Esophagus (tissue), 2 donors: ENCODE results near the gene SPEN. TPM values are rescaled to one million over a fixed set of nuclear protein-coding genes. Genes with fewer than 3 reads are reported as not detected.
A peak's percentile ranks its signal among the peaks of the same experiment; 100 is the strongest.
"Not testable (repeated sequence)": the region's sequence is repeated elsewhere in the genome, so short reads cannot be mapped to it uniquely, and the experiment has no call there.

ENCODE experiments used
- H3K27ac ChIP-seq, 2 donors: one replicate each; pipeline ENCODE4 v1.5.1; 2013; ENCODE audit warnings: low read depth in 2 of 2, mild to moderate bottlenecking in 2 of 2, inconsistent platforms in 1 of 2, low read length in 1 of 2, moderate library complexity in 1 of 2
- H3K27me3 ChIP-seq, 2 donors: one replicate each; pipeline ENCODE4 v1.6.1; 2013; ENCODE audit warnings: low read length in 2 of 2, control low read depth in 1 of 2, mild to moderate bottlenecking in 1 of 2; ENCODE audit not compliant: insufficient read depth in 2 of 2, control insufficient read depth in 1 of 2
- H3K36me3 ChIP-seq, 2 donors: one replicate each; pipeline ENCODE4 v1.6.1; 2013; ENCODE audit warnings: low read length in 1 of 2; ENCODE audit not compliant: control insufficient read depth in 2 of 2, insufficient read depth in 2 of 2
- H3K4me1 ChIP-seq, 2 donors: one replicate each; pipeline ENCODE4 v1.6.1; 2013; ENCODE audit warnings: low read length in 1 of 2; ENCODE audit not compliant: control insufficient read depth in 2 of 2, insufficient read depth in 2 of 2
- H3K4me3 ChIP-seq, 2 donors: one replicate each; pipeline ENCODE4 v1.5.1; 2013; ENCODE audit warnings: low read length in 2 of 2, mild to moderate bottlenecking in 2 of 2, low read depth in 1 of 2, moderate library complexity in 1 of 2
- H3K9me3 ChIP-seq, 2 donors: one replicate each; pipeline ENCODE4 v1.6.1; 2013; ENCODE audit warnings: mild to moderate bottlenecking in 2 of 2, low read depth in 1 of 2, low read length in 1 of 2, moderate library complexity in 1 of 2; ENCODE audit not compliant: control insufficient read depth in 2 of 2, insufficient read depth in 1 of 2
- WGBS, 2 donors: extraction: QIAGEN DNeasy Blood & Tissue Kit; methylation state at CpG; one replicate each; pipeline ENCODE4 v1.1.7; 2013; 5-methylcytosine and 5-hydroxymethylcytosine counted together
- polyA plus RNA-seq, 2 donors: library from polyadenylated mRNA; stranded (reverse); fragments of 200-250 nt; gene quantifications; one replicate each; pipeline ENCODE4 v1.2.3, GENCODE V29; 2013
- donor health status: healthy with polysubstance abuse.
- donor health status: Bipolar disorder and iron deficiency.

Gene SPEN
- polyA plus RNA-seq, 2 donors, result 14.4 to 15.3 TPM

GRCh38 chr1:15969321-15969880, 121.9 kb downstream of the SPEN start:
- H3K4me1 ChIP-seq, result peaks cover 0 to 6% of the 10 kb centered on the region in 2 donors
- H3K27me3 ChIP-seq, result no peaks in the 10 kb centered on the region
- H3K4me3 ChIP-seq, result no peak overlapping the region
- 97 to 98% methylated on average over 13 of the region's 13 CpGs for WGBS, 2 donors
- no peak overlapping the region for H3K27ac ChIP-seq
- peaks cover 0 to 18% of the 10 kb centered on the region in 2 donors for H3K36me3 ChIP-seq
- H3K9me3 ChIP-seq, result no peaks in the 10 kb centered on the region

- no peaks in the 10 kb centered on the region for H3K9me3 ChIP-seq
- H3K4me1 ChIP-seq, result peaks cover 0 to 4% of the 10 kb centered on the region in 2 donors
- peaks cover 0 to 18% of the 10 kb centered on the region in 2 donors for H3K36me3 ChIP-seq
- no peaks in the 10 kb centered on the region for H3K27me3 ChIP-seq
- H3K27ac ChIP-seq, result no peak overlapping the region
- H3K4me3 ChIP-seq, result no peak overlapping the region
These were observed 123.4 kb downstream of the SPEN start for GRCh38 chr1:15970911-15971310.

- 93 to 96% methylated on average over 1 of the region's 1 CpG for WGBS, 2 donors
- no peak overlapping the region for H3K4me3 ChIP-seq
These were observed 124.9 kb downstream of the SPEN start for GRCh38 chr1:15972409-15972808.

DNA sequence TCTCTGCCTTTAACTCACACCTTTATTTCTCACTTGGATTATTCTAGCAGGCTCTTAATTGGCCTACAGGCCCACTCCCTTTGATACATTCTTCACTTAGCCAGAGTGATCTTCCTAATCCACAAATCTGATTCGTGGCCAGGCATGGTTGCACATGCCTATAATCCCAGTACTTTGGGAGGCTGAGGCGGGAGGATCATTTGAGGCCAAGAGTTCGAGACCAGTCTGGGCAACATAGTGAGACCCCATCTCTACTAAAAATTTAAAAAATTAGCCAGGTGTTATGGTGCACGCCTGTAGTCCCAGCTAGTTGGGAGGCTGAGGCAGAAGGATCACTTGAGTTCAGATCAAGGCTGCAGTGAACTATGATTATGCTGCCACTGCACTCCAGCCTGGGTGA, 126.3 kb downstream of the SPEN start:
- Histone ChIP-seq H3K36me3 (peaks cover 0 to 16% of the 10 kb centered on the region in 2 donors), H3K4me3 (no peak overlapping the region), H3K4me1 (no peaks in the 10 kb centered on the region), H3K27ac (no peak overlapping the region), H3K27me3 (no peaks in the 10 kb centered on the region), H3K9me3 (no peaks in the 10 kb centered on the region)
- 88 to 95% methylated on average over 4 of the region's 4 CpGs for WGBS, 2 donors

More at GRCh38 chr1:15972409-15972808, 124.9 kb downstream of the SPEN start:
- Histone ChIP-seq H3K4me1 (no peaks in the 10 kb centered on the region), H3K27me3 (no peaks in the 10 kb centered on the region), H3K36me3 (peaks cover 0 to 18% of the 10 kb centered on the region in 2 donors), H3K9me3 (no peaks in the 10 kb centered on the region), H3K27ac (no peak overlapping the region)

DNA sequence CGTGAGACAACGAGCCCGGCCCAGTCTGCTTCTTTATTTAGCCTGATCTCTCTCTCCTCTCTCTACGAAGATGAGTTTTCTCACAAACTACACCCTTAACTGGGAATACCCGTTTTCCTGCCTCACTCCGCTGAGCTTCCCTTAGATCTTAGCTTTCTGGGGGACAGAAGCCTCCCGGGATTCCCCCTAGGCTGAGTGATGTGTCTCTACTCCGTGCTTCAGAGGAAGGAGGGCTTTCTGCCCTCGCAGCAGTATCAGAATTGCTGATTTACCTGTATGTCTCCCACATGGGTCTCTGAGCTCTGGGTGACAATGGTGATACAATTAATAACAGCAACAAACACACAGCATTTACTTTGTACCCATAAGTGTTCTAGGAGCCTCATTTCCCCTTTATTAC, 127.3 kb downstream of the SPEN start:
- no peaks in the 10 kb centered on the region for H3K9me3 ChIP-seq
- peak overlapping the region in 1 of 2 donors; percentile 82 for H3K27ac ChIP-seq
- H3K36me3 ChIP-seq, result peaks cover 0 to 9% of the 10 kb centered on the region in 2 donors
- H3K4me3 ChIP-seq, result peak overlapping the region; percentile 77 to 94
- H3K4me1 ChIP-seq, result no peaks in the 10 kb centered on the region
- 27 to 29% methylated on average over 9 of the region's 9 CpGs for WGBS, 2 donors
- H3K27me3 ChIP-seq, result no peaks in the 10 kb centered on the region

DNA sequence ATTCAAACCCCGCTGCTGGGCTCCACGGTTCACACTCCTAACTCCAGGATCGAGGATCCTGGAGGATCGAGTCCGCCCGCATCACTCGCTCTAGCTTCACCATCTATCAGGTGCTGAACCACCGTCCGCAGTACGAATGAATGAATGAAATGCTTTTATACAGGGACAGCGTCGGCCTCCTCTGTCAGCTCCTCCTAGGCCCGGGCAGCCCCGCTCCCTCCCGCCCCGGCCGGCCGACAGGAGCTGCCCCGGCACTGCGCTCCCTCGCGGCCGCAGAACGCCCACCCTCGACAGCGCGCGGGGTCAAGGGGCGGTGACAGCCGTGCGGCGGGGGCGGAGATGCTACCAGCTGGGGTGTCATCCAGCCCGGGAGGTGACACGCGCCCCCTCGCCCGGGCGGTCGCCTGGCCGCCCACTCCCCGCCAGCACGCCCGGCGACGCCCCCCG, 127.9 kb downstream of the SPEN start:
- no peaks in the 10 kb centered on the region for H3K9me3 ChIP-seq
- no peaks in the 10 kb centered on the region for H3K4me1 ChIP-seq
- no peaks in the 10 kb centered on the region for H3K27me3 ChIP-seq
- H3K4me3 ChIP-seq, result peak overlapping the region; percentile 77 to 94
- H3K27ac ChIP-seq, result peak overlapping the region; percentile 68 to 82
- peaks cover 0 to 9% of the 10 kb centered on the region in 2 donors for H3K36me3 ChIP-seq
- 0 to 1% methylated on average over 22 to 47 of the region's 47 CpGs for WGBS, 2 donors

- WGBS, 2 donors, result 8 to 9% methylated on average over 45 to 47 of the region's 47 CpGs
- Histone ChIP-seq H3K4me1 (no peaks in the 10 kb centered on the region), H3K36me3 (peaks cover 0 to 9% of the 10 kb centered on the region in 2 donors), H3K27me3 (no peaks in the 10 kb centered on the region), H3K27ac (peak within 1 kb of the TSS; percentile 68 to 82), H3K4me3 (peak within 1 kb of the TSS; percentile 77 to 94), H3K9me3 (no peaks in the 10 kb centered on the region)
These were observed 128.5 kb downstream of the SPEN start, which contains the start of gene ZBTB17 for GRCh38 chr1:15975805-15976680. Gene ZBTB17 (minus strand): TSS chr1:15976101. CDS start chr1:15948495, 27,606 bp downstream.

DNA sequence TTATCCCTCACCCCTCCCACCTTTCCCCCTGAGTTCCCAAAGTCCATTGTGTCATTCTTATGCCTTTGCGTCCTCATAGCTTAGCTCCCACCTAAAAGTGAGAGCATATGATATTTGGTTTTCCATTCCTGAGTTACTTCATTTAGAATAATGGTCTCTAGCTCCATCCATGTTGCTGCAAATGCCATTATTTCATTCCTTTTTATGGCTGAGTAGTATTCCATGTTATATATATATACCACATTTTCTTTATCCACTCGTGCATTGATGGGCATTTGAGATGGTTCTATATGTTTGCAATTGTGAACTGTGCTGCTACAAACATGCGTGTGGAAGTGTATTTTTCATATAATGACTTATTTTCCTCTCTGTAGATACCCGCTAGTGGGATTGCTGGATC, 130.4 kb downstream of the SPEN start:
- H3K27me3 ChIP-seq, H3K4me3 ChIP-seq, H3K9me3 ChIP-seq, H3K36me3 ChIP-seq, H3K27ac ChIP-seq, H3K4me1 ChIP-seq: not testable (repeated sequence)
- 96 to 97% methylated on average over 4 of the region's 4 CpGs for WGBS, 2 donors

- Histone ChIP-seq H3K4me1 (no peaks in the 10 kb centered on the region), H3K27ac (no peak overlapping the region), H3K36me3 (no peaks in the 10 kb centered on the region), H3K27me3 (no peaks in the 10 kb centered on the region), H3K4me3 (no peak overlapping the region), H3K9me3 (no peaks in the 10 kb centered on the region)
- whole genome bisulfite sequencing, 2 donors, result 87 to 90% methylated on average over 3 of the region's 3 CpGs
These were observed 134.2 kb downstream of the SPEN start for GRCh38 chr1:15981679-15982078.
